ENCODE measurements around the gene TACR2.

The TACR2 gene

GRCh38 chr10:69400936-69401335 lies 15.8 kb downstream of the TACR2 start:
- DNase-seq = no peak

DNA sequence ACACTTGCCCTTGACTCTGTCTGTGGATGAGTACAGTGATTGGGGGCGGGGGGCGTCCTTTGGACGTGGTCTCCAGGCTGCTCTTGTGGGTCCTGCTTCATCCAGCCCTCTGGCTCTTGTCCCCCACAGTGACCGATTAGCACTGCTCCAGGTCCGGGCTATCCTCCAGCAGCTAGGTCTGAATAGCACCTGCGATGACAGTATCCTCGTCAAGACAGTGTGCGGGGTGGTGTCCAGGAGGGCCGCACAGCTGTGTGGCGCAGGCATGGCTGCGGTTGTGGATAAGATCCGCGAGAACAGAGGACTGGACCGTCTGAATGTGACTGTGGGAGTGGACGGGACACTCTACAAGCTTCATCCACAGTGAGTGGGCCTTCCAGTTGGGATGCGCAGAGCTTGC lies 18.3 kb downstream of the TACR2 start:
- no peak for DNase-seq

- DNase-seq = no peak
Measured at GRCh38 chr10:69397972-69398371, 18.7 kb downstream of the TACR2 start.

- DNase-seq = no peak
Measured at GRCh38 chr10:69394020-69394419, 22.7 kb downstream of the TACR2 start.

GRCh38 chr10:69392481-69393000 lies 24.2 kb downstream of the TACR2 start:
- peak; percentile 80 for DNase-seq

DNA sequence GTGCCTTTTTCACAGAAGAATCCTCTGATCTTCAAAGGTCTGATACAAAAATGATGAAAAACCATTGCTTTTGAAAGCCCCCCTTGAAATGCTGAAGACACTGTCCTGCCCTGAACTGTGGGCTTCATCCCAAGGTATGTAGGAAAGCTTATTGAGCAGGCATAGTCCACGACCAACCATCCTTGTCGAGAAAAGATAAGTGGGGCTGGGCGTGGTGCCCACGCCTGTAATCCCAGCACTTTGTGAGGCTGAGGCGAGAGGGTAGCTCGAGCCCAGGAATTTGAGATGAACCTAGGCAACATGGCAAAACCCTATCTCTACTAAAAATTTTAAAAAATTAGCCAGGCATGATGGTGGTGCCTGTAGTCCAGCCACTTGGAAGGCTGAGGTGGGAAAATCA lies 25.6 kb downstream of the TACR2 start:
- no peak for DNase-seq

- DNase-seq = no peak
Measured at GRCh38 chr10:69389827-69390490, 26.8 kb downstream of the TACR2 start.

DNA sequence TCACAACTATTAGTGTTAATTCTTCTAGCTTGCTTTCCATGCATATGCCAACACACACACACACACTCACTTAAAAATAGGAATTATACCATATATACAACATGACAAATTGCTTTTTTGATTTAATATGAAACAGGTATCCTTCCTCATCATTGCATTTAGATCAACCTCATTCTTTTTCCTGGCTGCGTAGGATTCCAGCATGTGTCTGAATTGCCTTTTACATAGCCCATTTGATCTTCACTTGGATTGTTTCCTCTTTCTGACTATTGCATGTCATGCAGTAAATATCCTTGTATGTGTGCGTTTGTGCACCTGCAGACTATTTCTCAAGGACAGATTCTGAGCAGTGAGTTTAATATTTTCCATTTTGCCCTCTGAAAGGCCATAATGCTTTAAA lies 28.2 kb downstream of the TACR2 start:
- no peak for DNase-seq

DNA sequence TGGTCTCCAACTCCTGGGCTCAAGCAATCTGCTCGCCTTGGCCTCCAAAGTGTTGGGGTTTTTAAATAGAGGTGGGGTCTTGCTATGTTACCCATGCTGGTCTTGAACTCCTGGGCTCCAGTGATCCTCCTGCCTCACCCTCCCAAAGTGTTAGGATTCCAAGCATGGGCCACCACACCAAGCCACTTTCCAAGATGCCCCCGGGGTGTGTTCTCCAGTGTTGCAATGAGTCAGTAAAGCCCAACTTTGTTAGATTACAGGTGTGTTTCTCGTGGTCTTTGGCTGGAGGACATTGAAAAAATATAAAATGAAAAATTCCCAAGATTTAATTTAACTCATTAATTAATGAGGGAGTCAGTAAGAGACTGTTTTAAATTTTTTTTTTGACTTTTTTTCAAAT lies 29.2 kb downstream of the TACR2 start:
- DNase-seq = no peak

- DNase-seq = no peak
Measured at GRCh38 chr10:69385454-69386350, 31.0 kb downstream of the TACR2 start.

- no peak for DNase-seq
Measured at GRCh38 chr10:69384320-69384719, 32.4 kb downstream of the TACR2 start.

DNA sequence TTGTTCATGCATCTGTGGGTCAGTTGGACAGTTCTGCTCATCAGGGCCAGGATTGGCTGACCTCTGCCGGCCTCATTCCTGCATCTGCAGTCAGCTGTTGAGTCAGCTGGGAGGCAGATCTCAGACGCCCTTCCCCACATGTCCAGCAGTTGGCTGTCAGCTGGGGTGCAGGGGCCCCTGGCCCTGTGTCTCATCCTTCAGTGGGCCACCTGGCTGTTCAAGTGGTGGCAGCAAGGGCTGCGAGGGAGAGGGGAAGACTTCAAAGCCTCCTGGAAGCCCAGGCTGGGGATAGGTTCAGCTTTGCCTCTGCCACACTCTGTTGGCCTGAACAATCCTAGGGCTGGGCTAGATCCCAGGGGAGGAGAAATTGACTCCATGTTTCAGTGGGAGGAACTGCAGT lies 33.2 kb downstream of the TACR2 start:
- no peak for DNase-seq

- no peak for DNase-seq
Measured at GRCh38 chr10:69382382-69383117, 34.2 kb downstream of the TACR2 start.

DNA sequence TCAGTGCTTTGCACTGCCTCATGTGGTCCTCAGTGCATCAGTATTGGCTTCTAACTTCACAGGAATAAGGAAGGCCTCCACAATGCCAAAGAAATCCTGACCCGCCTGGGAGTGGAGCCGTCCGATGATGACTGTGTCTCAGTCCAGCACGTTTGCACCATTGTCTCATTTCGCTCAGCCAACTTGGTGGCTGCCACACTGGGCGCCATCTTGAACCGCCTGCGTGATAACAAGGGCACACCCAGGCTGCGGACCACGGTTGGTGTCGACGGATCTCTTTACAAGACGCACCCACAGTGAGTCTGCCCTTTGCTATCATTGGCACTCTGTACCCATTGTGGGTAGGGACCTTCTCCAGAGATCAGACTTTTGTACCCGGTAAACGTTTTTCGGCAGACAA lies 36.9 kb downstream of the TACR2 start:
- DNase-seq = no peak

GRCh38 chr10:69377933-69378332 lies 38.8 kb downstream of the TACR2 start:
- DNase-seq = no peak

GRCh38 chr10:69377191-69377590 lies 39.5 kb downstream of the TACR2 start:
- no peak for DNase-seq

DNA sequence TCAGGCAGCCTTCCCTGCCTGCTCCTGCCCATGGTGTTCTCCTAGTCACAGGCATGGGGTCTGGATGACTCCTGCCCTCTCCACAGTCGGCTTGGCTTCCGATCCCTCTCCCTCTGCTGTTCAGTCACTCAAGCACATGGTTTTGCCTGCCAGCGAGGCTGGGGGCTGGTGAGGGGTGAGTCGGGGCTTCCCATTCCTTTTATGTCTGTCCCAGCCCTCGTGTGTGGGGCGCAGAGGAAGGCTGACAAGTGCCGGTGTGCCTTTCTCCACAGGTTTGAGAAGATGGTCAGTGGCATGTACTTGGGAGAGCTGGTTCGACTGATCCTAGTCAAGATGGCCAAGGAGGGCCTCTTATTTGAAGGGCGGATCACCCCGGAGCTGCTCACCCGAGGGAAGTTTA lies 40.1 kb downstream of the TACR2 start:
- no peak for DNase-seq

DNA sequence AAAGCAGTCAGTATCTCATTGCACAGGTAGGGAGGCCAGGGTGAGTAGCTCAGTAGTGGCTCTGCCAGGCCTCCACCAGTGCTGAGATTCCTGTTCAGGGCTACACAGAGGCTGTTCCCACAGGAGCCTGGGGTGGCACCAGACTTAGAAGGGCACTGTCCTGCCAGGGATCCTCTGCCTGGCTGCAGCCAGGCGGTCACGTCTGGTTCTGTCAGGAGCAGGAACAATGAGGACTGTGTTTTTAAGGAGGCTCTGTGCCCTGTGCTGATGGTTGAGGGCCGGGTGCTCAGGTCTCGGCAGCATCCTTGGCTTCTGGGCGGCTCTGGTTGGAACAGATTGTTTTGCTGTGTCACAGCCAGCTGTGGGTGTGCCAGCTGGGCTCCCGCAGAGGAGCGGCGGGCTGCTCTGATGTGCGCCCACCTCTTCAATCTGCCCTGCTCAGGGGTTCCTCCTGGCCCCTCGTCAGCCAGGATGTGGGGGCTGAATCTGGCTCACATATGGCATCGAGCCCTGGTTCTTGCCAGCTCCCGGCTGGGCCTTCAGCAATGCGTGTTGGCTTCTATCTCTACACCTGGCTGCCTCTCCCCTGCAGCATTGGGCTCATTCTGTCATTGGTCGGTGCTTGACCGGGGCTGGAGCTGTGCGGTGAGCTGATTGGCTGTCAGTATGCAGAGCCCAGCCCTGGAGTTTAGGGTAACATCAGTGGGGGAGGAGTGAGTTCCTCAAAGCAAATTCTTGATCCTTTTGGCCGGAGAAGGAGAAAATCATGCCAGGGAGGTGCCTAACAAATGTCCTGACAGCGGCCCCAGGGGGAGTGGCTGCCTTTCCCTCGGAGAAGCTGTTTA lies 41.2 kb downstream of the TACR2 start:
- no peak for DNase-seq

- DNase-seq = no peak
Measured at GRCh38 chr10:69374931-69375306, 41.8 kb downstream of the TACR2 start.

DNA sequence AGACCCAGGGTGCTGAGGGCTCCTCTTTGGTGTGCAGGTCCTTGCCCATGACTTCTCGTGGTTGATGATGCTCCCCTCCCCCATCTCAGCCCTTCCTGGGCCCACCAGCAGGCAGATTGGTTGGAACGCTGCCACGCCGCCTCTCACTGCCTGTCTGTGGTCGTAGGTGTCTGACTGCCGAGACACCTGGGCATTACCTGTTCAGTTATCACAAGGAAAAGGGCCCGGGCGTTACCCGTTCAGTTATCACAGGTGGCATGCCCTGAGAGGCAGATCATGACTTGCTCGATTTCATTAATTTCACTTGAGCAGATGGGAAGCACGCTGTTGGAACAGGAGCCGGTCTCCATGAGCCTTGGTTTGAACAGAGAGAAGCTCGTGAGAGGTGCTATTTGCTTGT lies 42.5 kb downstream of the TACR2 start:
- DNase-seq = no peak

DNA sequence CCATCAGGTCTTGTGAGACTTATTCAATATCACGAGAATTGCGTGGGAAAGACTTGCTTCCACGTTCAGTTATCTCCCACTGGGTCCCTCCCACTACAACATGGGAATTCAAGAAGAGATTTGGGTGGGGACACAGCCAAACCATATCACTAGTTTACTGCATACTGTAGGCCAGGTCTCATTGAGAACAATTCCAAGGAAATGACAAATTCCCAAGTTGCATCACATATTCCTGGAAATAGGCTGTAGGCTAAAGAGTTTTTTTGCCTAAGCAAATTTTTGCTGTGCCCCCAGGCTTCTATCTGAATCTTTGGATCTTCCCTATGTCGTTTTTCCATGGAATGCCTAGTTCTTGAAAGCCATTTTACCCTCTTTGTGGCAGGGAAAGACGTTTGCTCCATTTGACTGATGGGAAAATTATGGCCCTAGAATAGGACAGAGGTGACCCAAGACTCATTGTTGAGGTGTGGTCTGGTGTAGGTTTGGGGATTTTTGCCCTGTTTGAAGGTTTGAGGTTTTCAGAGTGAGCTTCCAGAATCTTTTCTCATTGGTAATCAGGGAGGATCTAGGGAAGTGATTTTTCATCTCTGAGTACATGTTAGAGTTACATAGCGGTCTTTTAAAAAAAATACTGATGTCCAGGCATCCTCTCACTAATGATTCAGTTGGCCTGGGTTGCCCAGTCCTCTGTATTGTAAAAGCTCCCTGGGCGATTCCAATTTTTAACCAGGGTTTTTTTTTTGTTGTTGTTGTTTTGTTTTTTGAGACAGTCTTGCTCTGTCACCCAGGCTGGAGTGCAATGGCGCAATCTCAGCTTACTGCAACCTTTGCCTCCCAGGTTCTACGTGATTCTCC lies 44.4 kb downstream of the TACR2 start:
- DNase-seq = no peak

DNA sequence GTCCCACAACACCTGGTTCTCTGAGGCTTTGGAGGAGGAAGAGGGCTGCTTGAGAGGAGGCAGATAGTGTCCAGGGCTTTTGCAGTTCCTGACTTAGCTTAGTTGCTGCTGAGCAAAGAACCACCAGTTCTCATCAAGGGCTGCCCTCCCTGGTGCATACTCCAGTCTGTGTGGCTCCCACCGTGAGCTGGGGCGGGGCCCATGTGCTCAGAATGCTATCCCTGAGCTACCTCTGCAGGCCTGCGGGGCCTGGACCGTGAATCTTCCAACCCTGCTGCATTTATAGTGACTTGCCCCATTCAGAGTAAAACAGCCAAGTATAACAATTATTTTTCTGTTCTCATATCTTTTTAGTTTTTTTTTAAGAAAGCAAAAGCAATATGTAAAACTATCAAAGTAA lies 49.2 kb downstream of the TACR2 start:
- DNase-seq = no peak
